Activated T-cell treated with anti-CD3 and anti-CD28 coated beads for 24 hours (primary cell): Measurements from ENCODE around the gene RHEBL1.
A peak's percentile ranks its signal among the peaks of the same experiment; 100 is the strongest.

ENCODE experiments used
- DNase-seq: peaks from one replicate; pipeline ENCODE4 v3.0.0-alpha.2; 2020; ENCODE audit warnings: low read depth

RHEBL1 gene

GRCh38 chr12:49019443-49020324 lies 50.1 kb downstream of the RHEBL1 start:
- DNase-seq, result no peak

GRCh38 chr12:49019120-49019430 lies 50.7 kb downstream of the RHEBL1 start:
- DNase-seq, result no peak

GRCh38 chr12:49018261-49019119 lies 51.3 kb downstream of the RHEBL1 start, which contains the start of gene PRKAG1:
Gene PRKAG1 (minus strand): TSS chr12:49018776. CDS start chr12:49018740, 36 bp downstream.
- DNase-seq, result peak; percentile 93

- no peak for DNase-seq
These were observed 51.9 kb downstream of the RHEBL1 start for GRCh38 chr12:49017891-49018260.

GRCh38 chr12:49015196-49015595 lies 54.6 kb downstream of the RHEBL1 start:
- DNase-seq, result no peak
